K562 (cell line): ENCODE results near the gene RAD54L. TPM values are rescaled to one million over a fixed set of nuclear protein-coding genes. Genes with fewer than 3 reads are reported as not detected.

Experiments used
- CBX8 ChIP-seq: fragments of 200-600 bp; sonication (generic); IDR thresholded peaks from 2 replicates; pipeline ENCODE4 v1.6.1; 2012; ENCODE audit warnings: borderline replicate concordance, mixed run types, low read depth, mild to moderate bottlenecking, moderate library complexity, mixed read lengths, low read length, control low read depth, inconsistent platforms; ENCODE audit not compliant: poor library complexity, severe bottlenecking; ENCODE audit errors: extremely low read depth
- ETV6 ChIP-seq, 3 experiments: fragments of 150-350 bp in 1 of 3; sonication (generic) in 1 of 3; formaldehyde crosslinking in 1 of 3; IDR thresholded peaks; 2 replicates each; pipeline versions ENCODE4 v1.6.1 to v1.8.0; 2014 to 2022; ENCODE audit warnings: borderline replicate concordance in 2 of 3, low read depth in 2 of 3, antibody characterized with exemption in 1 of 3, low read length in 1 of 3, mild to moderate bottlenecking in 1 of 3, missing genetic modification reagents in 1 of 3
- HDAC8 ChIP-seq: fragments of 450-650 bp; IDR thresholded peaks from 2 replicates; pipeline ENCODE4 v1.6.1; 2016; ENCODE audit warnings: mild to moderate bottlenecking, missing genetic modification characterization, moderate library complexity, missing compliant biosample characterization
- HLTF ChIP-seq: fragments of 450-650 bp; IDR thresholded peaks from 2 replicates; pipeline ENCODE4 v1.6.1; 2016
- PTBP1 ChIP-seq: fragments of 200-400 bp; formaldehyde crosslinking; IDR thresholded peaks from 2 replicates; pipeline ENCODE4 v1.6.1; 2017; ENCODE audit warnings: low read depth, low read length
- RBBP5 ChIP-seq: fragments of 200-600 bp; sonication (generic); IDR thresholded peaks from 2 replicates; pipeline ENCODE4 v1.6.1; 2012; ENCODE audit warnings: borderline replicate concordance, mild to moderate bottlenecking, low read length, control low read depth, inconsistent platforms; ENCODE audit not compliant: insufficient read depth, poor library complexity, severe bottlenecking
- RBM14 ChIP-seq: fragments of 200-400 bp; formaldehyde crosslinking; IDR thresholded peaks from 2 replicates; pipeline ENCODE4 v1.6.1; 2018; ENCODE audit warnings: low read depth, mild to moderate bottlenecking, low read length, moderate library complexity, borderline replicate concordance; ENCODE audit not compliant: insufficient read depth
- SNRNP70 ChIP-seq: fragments of 200-400 bp; formaldehyde crosslinking; optimal IDR thresholded peaks from 2 replicates; pipeline ENCODE3; 2017; ENCODE audit warnings: low read depth, low read length
- ZBTB49 ChIP-seq: sonication (generic); formaldehyde crosslinking; IDR thresholded peaks from 2 replicates; pipeline ENCODE4 v1.8.0; 2022; ENCODE audit warnings: missing genetic modification reagents, mild to moderate bottlenecking, borderline replicate concordance
- ZNF140 ChIP-seq: fragments of 250-450 bp; sonication (Bioruptor Pico); IDR thresholded peaks from 2 replicates; pipeline ENCODE4 v1.8.0; 2021; ENCODE audit warnings: moderate library complexity, mild to moderate bottlenecking, inconsistent platforms
- polyA plus RNA-seq, 8 experiments: library from polyadenylated mRNA; depleted of rRNA in 4 of 8; stranded (reverse) in 5 of 8; unstranded in 3 of 8; fragments of >200 nt; fragmentation: Nextera tagmentation in 2 of 8; fragmentation: Illumina TruSeq in 1 of 8; extraction: Ambion mirVana in 2 of 8; extraction: Trizol in 1 of 8; gene quantifications; 2 replicates each; pipeline versions ENCODE4 v1.2.1 to v1.2.3, GENCODE V29; 2011 to 2014; ENCODE audit warnings: inconsistent platforms in 1 of 8, missing spikeins in 1 of 8
- total RNA-seq, 7 experiments: library from RNA; depleted of rRNA in 6 of 7; stranded (reverse); fragments of >200 nt in 6 of 7; fragmentation: Illumina TruSeq in 2 of 7; extraction: Trizol in 2 of 7; gene quantifications; 2 replicates each; pipeline versions ENCODE4 v1.2.1 to v1.2.3, GENCODE V29; 2011 to 2021; ENCODE audit warnings: low replicate concordance in 1 of 7
- TF ChIP-seq, protein P1 (sequence below): sonication (generic); formaldehyde crosslinking; IDR thresholded peaks from 2 replicates; pipeline ENCODE4 v1.8.1; 2023; ENCODE audit warnings: mild to moderate bottlenecking, missing genetic modification reagents
- TF ChIP-seq, protein P2 (sequence below): sonication (generic); formaldehyde crosslinking; IDR thresholded peaks from 2 replicates; pipeline ENCODE4 v1.4.0; 2020; ENCODE audit warnings: mild to moderate bottlenecking, missing genetic modification reagents
- TF ChIP-seq, protein P3 (sequence below): fragments of 250-450 bp; sonication (Bioruptor Pico); IDR thresholded peaks from 2 replicates; pipeline ENCODE4 v1.9.0; 2021; ENCODE audit warnings: mild to moderate bottlenecking
- TF ChIP-seq, protein P4 (sequence below): sonication (generic); formaldehyde crosslinking; IDR thresholded peaks from 2 replicates; pipeline ENCODE4 v1.8.0; 2022; ENCODE audit warnings: missing genetic modification reagents, mild to moderate bottlenecking, moderate library complexity, borderline replicate concordance
- TF ChIP-seq, protein P5 (sequence below): fragments of 450-650 bp; conservative IDR thresholded peaks from 2 replicates; pipeline ENCODE4 v1.6.1; 2016; ENCODE audit warnings: missing genetic modification characterization, low read depth, mild to moderate bottlenecking, control low read depth, missing compliant biosample characterization

Gene RAD54L
- total and polyA plus RNA-seq, 9 of the 15 experiments (the other 6 are each of a cell fraction or from before 2014, with no cell fraction given): 17.9 to 92.3 (median 37.5) TPM

GRCh38 chr1:46248122-46248920 lies 758 bp downstream of the RAD54L start (continued):
- TF ChIP-seq, protein P1, sequence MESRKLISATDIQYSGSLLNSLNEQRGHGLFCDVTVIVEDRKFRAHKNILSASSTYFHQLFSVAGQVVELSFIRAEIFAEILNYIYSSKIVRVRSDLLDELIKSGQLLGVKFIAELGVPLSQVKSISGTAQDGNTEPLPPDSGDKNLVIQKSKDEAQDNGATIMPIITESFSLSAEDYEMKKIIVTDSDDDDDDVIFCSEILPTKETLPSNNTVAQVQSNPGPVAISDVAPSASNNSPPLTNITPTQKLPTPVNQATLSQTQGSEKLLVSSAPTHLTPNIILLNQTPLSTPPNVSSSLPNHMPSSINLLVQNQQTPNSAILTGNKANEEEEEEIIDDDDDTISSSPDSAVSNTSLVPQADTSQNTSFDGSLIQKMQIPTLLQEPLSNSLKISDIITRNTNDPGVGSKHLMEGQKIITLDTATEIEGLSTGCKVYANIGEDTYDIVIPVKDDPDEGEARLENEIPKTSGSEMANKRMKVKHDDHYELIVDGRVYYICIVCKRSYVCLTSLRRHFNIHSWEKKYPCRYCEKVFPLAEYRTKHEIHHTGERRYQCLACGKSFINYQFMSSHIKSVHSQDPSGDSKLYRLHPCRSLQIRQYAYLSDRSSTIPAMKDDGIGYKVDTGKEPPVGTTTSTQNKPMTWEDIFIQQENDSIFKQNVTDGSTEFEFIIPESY (CRISPR knock-in tag): no peak
- TF ChIP-seq HLTF (no peak), HDAC8 (tag) (no peak), ZBTB49 (CRISPR knock-in tag) (no peak), ZNF140 (no peak), SNRNP70 (no peak), PTBP1 (no peak), CBX8 (no peak), RBM14 (no peak), RBBP5 (no peak), ETV6 (IDR thresholded peaks at IDR 0.05; ENCODE audit: borderline replicate concordance in 1 of 2, low read depth in 2 of 2, low read length in 1 of 2) (no peak), ETV6 (CRISPR knock-in tag; IDR thresholded peaks at IDR 0.05; ENCODE audit: borderline replicate concordance) (no peak)
- TF ChIP-seq, protein P2, sequence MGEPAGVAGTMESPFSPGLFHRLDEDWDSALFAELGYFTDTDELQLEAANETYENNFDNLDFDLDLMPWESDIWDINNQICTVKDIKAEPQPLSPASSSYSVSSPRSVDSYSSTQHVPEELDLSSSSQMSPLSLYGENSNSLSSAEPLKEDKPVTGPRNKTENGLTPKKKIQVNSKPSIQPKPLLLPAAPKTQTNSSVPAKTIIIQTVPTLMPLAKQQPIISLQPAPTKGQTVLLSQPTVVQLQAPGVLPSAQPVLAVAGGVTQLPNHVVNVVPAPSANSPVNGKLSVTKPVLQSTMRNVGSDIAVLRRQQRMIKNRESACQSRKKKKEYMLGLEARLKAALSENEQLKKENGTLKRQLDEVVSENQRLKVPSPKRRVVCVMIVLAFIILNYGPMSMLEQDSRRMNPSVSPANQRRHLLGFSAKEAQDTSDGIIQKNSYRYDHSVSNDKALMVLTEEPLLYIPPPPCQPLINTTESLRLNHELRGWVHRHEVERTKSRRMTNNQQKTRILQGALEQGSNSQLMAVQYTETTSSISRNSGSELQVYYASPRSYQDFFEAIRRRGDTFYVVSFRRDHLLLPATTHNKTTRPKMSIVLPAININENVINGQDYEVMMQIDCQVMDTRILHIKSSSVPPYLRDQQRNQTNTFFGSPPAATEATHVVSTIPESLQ (CRISPR knock-in tag): no peak
- TF ChIP-seq, protein P3, sequence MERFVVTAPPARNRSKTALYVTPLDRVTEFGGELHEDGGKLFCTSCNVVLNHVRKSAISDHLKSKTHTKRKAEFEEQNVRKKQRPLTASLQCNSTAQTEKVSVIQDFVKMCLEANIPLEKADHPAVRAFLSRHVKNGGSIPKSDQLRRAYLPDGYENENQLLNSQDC (CRISPR knock-in tag): no peak
- TF ChIP-seq, protein P4, sequence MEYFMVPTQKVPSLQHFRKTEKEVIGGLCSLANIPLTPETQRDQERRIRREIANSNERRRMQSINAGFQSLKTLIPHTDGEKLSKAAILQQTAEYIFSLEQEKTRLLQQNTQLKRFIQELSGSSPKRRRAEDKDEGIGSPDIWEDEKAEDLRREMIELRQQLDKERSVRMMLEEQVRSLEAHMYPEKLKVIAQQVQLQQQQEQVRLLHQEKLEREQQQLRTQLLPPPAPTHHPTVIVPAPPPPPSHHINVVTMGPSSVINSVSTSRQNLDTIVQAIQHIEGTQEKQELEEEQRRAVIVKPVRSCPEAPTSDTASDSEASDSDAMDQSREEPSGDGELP (CRISPR knock-in tag): no peak
- TF ChIP-seq, protein P5, sequence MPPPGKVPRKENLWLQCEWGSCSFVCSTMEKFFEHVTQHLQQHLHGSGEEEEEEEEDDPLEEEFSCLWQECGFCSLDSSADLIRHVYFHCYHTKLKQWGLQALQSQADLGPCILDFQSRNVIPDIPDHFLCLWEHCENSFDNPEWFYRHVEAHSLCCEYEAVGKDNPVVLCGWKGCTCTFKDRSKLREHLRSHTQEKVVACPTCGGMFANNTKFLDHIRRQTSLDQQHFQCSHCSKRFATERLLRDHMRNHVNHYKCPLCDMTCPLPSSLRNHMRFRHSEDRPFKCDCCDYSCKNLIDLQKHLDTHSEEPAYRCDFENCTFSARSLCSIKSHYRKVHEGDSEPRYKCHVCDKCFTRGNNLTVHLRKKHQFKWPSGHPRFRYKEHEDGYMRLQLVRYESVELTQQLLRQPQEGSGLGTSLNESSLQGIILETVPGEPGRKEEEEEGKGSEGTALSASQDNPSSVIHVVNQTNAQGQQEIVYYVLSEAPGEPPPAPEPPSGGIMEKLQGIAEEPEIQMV (tag): no peak
